Skeletal muscle cell (primary cell): ENCODE measurements around the gene ANKS1A.
"Not testable (repeated sequence)": the region's sequence is repeated elsewhere in the genome, so short reads cannot be mapped to it uniquely, and the experiment has no call there.

Experiments
- DNase-seq: peaks from one replicate; pipeline ENCODE4 v3.0.0-alpha.2; 2010; ENCODE audit warnings: low read depth
- H3K4me3 ChIP-seq: 2 replicates; pipeline ENCODE4 v1.5.1; 2011; ENCODE audit warnings: low read depth, mild to moderate bottlenecking, control low read depth, low read length, moderate library complexity

The ANKS1A gene

GRCh38 chr6:34877259-34877658 lies 11.8 kb upstream of the ANKS1A start:
- H3K4me3 ChIP-seq = no peak overlapping the region
- DNase-seq = no peak

GRCh38 chr6:34877869-34878485 lies 11.1 kb upstream of the ANKS1A start:
- no peak overlapping the region for H3K4me3 ChIP-seq
- DNase-seq = no peak

- not testable (repeated sequence) for DNase-seq, H3K4me3 ChIP-seq
Observed at GRCh38 chr6:34884073-34884472, 5.0 kb upstream of the ANKS1A start.

DNA sequence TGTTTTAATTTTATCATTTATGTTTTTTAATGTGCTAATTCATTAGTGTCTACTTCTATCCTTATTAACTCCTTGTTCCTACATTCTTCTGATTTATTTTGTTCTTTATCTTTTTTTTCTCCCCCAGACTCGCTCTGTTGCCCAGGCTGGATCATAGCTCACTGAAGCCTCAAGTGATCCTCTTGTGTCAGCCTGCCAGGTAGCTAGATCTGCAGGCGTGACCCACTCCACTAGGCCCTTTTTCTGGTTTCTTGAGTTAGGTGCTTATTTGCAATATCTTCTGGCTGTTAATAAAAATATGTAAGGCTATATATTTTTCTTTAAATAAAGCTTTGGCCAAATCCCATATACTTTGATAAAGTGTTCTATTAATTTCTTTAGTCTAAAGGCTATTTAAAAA lies 4.1 kb upstream of the ANKS1A start:
- H3K4me3 ChIP-seq = no peak overlapping the region
- no peak for DNase-seq

GRCh38 chr6:34885837-34886236 lies 3.2 kb upstream of the ANKS1A start:
- not testable (repeated sequence) for H3K4me3 ChIP-seq, DNase-seq

DNA sequence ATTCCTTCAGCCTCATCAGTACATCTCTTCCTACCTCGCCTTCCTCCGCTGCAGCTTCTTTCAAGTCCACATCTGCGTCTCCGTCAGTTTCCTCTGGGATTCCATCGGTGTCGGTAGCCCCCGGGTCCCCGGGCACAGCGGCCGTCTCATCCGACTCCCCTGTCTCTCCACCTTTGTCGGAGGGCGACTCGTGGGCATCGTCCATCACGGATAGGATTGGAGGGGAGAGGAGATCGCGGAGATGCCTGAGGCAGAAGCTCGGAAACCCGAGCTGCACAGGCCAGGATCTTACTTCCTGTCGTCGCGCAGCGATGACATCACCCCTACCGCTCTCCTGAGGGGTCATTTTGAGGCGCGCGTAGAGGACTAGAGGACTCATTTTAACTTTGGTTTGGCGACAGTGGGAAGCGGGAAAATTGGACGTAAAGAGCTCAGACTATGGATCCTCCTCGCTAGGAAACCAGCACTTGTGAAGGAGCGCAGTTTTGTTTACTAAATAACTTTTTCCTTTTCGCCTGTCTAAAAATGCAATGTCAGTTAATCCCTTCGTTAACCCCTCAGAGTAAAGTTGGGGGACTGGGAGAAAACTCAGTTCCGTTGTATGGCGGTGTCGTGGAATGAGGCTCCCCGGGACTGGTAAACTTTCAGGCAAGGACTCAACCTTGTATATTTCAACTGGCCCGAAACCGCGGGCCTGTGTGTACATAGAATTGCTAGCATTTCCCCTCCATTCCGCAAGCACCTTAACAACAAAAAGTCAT lies 1.1 kb upstream of the ANKS1A start, which contains the start of gene TAF11:
TAF11 (minus strand) TSS at position 290 of the 761 bp plus-strand sequence; CDS start at position 205, 85 bp downstream.
- peak; percentile 82 for DNase-seq
- H3K4me3 ChIP-seq = peak within 1 kb of the TSS; percentile 96

GRCh38 chr6:34888514-34888856 lies 570 bp upstream of the ANKS1A start:
- DNase-seq = no peak
- peak overlapping the region; percentile 96 for H3K4me3 ChIP-seq

DNA sequence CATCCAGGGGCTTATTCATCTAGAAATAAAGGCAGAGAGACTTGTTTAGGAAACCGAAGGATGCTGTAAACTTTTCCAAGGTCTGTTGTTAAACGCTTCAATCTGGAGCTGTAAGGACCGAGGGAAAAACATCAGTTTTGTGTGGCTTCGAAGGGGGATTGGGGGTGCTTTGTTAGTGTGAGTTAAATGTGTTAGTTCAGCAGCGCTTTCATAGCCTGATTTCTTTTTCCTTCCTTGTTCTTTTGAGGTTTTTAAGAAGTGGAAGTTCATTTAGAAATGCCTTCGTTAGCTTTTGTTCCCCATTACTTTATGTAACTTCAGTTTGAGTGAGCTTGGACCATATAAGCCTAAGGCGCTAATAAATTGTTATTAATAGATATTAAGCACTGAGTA lies 1.5 kb downstream of the ANKS1A start:
- H3K4me3 ChIP-seq = peak overlapping the region; percentile 96
- DNase-seq = no peak

DNA sequence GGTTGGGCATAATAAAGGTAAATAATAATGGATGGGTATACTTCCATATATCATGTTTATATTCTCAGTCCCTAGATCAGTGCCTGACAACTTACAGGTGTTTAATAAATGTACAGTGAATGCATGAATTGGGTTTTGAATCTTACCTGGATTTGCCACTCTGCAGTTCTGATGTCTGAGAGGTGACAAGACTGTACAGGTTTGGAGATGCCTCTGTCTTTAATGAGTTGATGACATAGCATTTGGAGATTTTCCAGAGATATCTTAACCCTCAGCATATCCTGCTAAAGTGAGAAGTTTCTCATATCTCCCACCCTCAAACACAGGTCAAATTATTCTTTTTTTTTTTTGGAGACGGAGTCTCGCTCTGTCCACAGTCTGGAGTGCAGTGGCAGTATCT lies 2.2 kb downstream of the ANKS1A start:
- DNase-seq = no peak
- no peak overlapping the region for H3K4me3 ChIP-seq

GRCh38 chr6:34894693-34895092 lies 5.6 kb downstream of the ANKS1A start:
- no peak for DNase-seq
- no peak overlapping the region for H3K4me3 ChIP-seq

- DNase-seq = no peak
- no peak overlapping the region for H3K4me3 ChIP-seq
Observed at GRCh38 chr6:34897130-34897529, 8.1 kb downstream of the ANKS1A start.

GRCh38 chr6:34897716-34898115 lies 8.7 kb downstream of the ANKS1A start:
- no peak for DNase-seq
- no peak overlapping the region for H3K4me3 ChIP-seq

DNA sequence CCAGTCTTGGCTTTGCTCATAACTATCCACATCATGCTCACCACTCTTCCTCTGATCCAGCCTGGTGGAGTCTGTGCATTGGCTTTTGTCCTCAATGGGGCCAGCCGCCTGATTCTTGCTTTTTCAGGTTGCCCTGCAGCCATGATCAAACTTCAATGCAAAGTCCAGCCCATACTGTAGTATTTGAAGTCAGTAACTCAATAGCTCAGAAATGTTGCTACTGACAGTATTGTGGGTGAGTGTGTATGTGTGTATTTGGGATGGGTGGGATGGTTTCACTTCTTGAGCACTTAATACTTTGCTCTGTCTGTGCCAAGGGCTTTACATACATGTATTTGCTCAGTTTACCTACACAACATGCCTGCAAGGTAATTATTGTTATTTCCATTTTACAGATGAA lies 10.7 kb downstream of the ANKS1A start:
- not testable (repeated sequence) for H3K4me3 ChIP-seq, DNase-seq

- DNase-seq = no peak
- no peak overlapping the region for H3K4me3 ChIP-seq
Observed at GRCh38 chr6:34900321-34901031, 11.4 kb downstream of the ANKS1A start.

DNA sequence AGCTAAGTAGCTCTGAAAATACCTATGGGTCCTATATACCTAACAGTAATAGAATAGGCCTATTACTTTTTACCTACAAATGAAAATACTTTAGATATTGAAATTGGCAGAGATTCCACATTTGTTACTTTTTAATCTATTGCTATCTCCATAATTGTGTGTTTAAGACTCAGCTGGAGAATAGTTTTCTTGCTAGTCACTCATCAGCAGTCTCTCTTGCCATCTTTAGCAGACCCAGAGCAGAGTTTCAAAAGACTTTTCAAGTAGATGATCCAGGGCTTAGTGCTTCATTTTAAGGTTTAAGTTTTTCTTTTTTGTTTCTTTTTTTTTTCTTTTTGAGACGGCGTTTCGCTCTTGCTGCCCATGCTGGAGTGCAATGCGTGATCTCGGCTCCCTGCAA lies 12.9 kb downstream of the ANKS1A start:
- DNase-seq = no peak
- no peak overlapping the region for H3K4me3 ChIP-seq

DNA sequence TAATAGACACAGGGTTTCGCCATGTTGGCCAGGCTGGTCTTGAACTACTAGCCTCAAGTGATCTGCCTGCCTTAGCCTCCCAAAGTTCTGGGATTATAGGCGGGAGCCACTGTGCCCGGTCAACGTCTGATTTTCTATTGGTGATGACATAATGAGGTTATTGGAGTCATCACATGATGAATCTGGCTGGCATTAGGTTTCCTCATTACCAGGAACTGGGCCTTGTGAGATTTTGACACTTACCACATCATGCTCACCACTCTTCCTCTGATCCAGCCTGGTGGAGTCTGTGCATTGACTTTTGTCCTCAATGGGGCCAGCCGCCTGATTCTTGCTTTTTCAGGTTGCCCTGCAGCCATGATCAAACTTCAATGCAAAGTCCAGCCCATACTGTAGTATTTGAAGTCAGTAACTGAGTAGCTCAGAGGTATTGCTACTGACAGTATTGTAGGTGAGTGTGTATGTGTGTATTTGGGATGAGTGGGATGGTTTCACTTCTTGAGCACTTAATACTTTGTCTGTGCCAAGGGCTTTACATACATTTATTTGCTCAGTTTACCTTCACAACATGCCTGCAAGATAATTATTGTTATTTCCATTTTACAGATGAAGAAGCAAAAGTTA lies 16.0 kb downstream of the ANKS1A start:
- no peak overlapping the region for H3K4me3 ChIP-seq
- DNase-seq = no peak

DNA sequence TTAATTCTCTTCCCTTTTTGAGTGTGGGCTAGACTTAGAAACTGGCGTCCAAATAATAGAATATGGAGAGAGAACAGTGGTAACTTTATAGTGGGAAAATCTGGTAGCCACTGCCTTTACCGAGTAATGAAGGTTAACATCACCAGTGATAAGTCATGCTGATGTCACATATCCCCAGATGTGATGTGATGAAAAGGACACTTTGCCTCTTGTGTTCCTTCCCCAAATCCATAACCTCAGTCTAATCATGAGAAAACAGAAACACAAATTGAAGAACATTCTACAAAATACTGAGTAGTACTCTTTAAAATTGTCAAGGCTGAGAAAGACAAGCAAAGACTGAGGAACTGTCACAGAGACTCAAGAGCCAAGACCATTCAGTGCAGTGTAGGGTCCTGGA lies 17.8 kb downstream of the ANKS1A start:
- DNase-seq = no peak
- no peak overlapping the region for H3K4me3 ChIP-seq

- no peak overlapping the region for H3K4me3 ChIP-seq
- DNase-seq = no peak
Observed at GRCh38 chr6:34908194-34908593, 19.1 kb downstream of the ANKS1A start.

- H3K4me3 ChIP-seq = no peak overlapping the region
- DNase-seq = no peak
Observed at GRCh38 chr6:34909320-34909883, 20.3 kb downstream of the ANKS1A start.

DNA sequence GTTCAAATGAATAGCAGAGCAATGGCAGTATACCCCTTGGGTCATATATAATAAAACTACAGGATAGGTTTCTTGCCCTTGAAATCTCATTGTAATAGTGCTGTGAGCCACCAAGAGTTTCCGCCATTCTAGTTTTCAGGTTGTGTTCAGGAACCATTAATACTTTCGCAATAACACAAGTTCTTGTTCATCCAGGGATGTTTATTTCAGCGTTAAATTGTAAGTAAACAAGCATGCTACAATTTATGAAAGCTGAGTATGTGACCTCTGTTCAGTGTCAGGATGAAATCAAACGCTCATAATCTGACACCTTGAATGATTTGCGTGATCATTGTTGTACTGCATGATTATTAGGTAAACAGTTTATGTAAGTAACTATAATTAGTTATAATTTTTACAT lies 22.8 kb downstream of the ANKS1A start:
- no peak for DNase-seq
- no peak overlapping the region for H3K4me3 ChIP-seq
